GM21717 (cell line): Measurements from ENCODE around the gene FADD.

Source experiments
- ATAC-seq: cut with Tn5 transposase; IDR thresholded peaks from one replicate; pipeline ENCODE4 v1.9.1; 2021; ENCODE audit warnings: mild to moderate bottlenecking, moderate library complexity; ENCODE audit not compliant: unreplicated experiment

The FADD gene

DNA sequence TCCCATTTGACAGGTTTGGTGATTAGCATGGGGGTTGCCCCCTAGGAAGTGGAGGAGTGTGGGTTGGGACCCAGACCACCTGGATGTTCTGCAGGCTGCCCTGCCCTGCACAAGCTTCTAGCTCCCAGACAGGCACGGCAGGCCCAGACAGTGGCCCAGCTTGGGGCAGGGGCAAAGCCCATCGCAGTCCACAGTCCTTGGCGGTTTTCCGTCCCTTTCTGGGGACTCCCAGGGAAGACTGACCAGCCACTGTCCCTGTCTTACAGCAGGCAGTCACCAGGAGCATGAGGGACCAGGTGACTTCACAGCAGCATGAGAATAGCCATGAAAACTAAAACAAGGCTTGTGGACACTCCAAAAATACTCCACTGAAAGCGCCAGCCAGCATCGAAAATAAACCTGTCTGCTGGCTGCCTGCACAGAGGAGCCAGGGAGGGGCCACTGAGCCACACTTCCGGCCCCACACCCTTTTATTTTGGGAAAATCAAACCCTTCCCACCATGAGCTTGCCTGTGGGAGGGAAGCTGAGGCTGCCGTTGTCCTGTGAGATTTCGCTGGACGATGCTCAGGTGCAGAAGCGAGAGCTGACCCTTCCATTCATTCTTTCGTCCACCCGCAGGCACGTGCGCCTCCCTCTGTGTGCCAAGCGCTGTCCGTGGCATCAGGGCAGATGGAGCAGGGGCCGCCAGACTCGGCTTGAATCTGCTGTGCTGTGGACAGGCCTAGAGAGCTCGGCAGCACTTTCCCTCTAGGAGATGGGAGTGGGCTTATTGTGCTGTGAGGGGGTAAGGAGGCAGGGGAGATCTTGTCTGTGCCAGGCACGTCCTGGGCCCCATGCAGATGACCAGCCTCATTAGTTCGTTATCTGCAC lies 28.0 kb downstream of the FADD start:
- no peak for ATAC-seq

DNA sequence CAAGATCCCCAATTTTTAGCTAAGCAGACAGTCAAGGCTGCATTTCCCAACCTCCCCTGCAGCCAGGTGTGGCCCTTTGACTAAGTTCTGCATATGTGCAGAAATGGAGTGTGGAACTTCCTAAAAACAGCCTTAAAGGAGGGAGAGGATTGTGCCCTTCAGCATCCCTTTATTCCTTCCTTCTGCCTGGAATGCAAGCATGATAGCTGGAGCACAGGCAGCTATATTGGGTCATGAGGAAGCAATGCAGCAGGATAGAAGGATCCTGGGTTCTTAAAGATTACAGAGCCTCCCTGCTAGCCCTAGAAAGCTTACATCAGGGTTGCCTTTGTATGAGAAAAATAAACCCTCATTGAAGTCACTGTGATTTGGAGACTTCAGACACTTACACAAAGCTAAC lies 29.9 kb downstream of the FADD start:
- no peak for ATAC-seq

DNA sequence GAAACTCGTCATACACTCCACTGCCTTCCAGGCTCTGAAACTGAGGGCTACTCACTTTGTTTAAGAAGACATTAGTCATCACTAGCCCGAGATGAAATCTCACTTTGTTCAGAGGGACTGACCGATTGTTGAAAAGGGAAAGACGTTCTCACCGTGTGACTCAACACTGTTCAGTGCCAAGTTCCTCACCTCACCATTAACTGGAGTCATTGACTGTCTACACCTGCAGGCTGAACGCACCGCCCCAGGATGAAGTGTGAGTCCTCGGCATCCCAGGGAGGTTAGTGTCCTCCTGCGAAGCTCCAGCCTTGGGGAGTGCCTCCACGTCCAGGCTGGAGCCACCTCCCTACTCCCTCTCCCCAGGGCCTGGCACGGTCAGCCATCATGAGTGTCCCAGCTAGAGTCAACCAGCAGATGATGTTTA lies 30.4 kb downstream of the FADD start:
- no peak for ATAC-seq

DNA sequence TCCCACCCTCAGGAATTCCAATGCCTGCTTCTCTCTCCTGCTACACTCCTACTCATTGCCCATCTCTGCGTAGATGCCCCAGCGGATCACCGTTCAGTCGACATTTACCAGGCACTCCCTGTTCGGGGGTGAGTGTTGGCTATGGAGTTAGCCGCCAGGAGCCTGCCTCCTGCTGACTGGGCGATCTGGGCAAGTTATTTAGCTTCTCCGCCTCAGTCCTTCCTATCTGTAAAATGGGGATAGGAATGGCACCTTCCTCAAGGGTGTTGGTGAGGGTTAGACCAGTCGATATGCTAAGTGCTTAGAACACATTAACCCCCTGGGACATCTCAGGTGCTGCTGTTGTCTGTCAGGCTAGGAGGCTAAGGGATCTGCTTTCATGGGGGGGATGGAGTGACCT lies 30.9 kb downstream of the FADD start:
- ATAC-seq = no peak

DNA sequence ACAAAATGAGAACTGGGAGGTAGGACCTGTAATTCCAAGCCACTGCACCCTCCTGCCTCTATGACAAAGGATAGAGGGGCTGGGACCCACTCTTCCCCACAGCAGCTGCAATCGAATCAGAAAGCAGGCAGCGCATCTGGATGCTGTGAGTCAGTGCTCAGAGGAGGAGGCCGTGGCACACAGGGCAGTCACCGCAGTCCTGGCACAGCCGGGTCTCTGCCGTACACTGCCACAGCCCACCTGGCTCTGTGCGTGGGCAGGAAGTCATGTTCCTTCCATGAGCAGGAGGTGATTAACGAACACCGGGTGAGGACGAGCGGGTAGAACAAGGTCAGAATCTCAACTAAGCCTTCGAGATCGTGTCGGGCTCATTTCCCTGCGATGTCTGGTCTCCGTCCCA lies 37.2 kb downstream of the FADD start:
- no peak for ATAC-seq

DNA sequence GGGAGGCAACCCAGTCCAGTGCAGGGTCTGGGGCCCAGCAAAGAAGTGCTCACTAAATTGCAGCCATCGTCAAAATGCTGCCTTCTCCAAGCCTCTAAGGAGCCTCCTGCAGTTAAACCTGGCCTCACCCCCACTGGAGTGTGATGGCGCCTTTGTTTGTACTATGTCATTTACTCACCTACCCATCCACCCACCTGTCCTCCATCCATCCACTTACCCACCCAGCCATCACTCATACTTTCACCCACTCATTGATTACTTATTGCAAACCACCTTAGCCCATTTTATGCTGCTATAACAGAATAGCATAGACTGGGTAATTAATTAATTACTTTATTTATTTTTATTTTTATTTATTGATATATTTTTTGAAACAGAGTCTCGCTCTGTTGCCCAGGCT lies 38.6 kb downstream of the FADD start:
- no peak for ATAC-seq

DNA sequence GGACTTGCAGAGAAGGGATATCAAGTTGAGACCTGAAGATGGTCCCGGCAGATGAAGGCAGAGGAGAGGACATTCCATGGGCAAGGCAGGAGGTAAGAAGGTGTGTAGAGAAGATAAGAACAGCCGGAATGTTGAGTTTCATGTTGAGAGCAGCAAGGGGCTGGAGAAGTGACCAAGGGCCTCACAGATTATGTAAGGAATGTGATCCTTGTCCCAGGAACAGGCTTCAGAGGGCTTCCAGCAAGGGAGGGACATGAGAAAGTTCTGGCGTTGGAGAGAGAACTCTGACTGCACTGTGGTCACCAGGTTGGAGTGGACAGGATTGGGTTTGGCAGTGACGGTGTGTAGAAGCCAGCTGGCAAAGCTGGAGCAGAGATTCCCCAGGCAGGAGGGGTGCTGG lies 39.8 kb downstream of the FADD start:
- ATAC-seq = no peak

DNA sequence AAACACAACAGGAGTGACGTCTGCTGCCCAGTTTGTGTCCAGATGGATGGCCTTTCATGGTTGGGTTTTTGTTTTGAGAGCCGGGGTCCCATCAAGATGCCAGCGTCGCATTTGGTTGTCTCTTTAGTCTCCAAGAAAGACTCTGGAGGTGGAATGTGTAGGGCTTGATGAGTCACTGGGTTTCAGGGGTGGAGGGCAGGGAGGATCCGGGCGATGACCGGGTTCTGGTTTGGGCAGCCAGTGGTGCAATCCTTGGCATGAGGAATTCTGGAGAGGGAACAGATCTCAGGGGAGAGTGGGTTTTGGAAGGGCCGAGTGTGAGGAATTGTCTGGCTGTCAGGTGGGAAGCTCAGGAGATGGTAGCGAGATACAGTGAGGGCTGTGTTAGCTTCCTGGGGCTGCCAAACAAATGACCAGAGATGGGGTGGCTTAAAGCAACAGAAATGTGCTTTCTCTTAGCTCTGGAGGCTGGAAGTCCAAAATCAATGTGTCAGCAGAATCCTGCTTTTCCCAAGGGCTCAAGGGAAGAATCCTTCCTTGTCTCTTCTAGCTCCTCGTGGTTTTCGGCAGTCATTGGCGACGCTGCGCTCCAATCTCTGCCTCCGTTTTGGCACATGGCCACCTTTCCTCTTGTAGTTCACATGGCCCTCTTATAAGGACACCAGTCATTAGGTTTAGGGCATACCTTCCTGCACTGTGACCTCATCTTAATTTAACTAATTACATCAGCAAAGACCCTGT lies 41.0 kb downstream of the FADD start:
- ATAC-seq = no peak

DNA sequence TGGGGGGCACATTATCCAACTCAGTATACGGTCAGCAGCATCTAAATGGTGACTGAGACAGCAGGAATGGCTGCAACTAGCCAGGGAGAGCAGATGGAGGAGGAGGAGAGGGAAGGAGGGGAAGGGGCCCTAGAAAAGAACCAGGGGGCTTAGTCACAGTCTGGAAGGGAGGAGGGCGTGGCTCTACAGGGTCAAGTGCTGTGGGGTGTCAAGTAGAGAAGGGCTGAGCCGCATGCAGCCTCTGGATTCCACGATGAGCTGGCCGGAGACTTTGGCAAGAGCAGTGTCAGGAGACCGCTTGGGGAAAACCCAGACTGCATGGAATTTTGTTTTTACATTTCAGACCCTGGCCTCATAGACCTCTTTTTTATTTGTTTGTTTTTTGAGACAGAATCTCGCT lies 41.6 kb downstream of the FADD start:
- no peak for ATAC-seq

DNA sequence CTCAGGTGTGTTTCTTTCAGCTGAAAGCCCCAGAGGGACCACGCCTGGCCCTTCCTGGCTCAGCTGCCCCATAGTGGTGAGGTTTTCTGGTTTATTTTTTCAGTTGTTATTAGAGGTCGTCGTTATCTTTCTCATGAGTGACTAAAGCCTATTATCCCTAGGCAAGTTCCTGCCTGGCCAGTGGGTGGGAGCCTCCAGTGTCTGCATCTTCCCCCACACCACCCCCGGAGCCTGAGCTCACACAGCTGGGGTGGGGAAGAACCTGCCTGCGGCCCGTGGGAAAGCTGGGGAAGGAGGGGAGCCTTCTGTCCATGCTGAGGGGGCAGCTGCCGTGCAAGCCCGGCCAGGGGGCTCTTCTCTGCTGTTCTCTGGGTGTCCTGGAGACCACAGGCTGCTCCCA lies 43.1 kb downstream of the FADD start:
- no peak for ATAC-seq

DNA sequence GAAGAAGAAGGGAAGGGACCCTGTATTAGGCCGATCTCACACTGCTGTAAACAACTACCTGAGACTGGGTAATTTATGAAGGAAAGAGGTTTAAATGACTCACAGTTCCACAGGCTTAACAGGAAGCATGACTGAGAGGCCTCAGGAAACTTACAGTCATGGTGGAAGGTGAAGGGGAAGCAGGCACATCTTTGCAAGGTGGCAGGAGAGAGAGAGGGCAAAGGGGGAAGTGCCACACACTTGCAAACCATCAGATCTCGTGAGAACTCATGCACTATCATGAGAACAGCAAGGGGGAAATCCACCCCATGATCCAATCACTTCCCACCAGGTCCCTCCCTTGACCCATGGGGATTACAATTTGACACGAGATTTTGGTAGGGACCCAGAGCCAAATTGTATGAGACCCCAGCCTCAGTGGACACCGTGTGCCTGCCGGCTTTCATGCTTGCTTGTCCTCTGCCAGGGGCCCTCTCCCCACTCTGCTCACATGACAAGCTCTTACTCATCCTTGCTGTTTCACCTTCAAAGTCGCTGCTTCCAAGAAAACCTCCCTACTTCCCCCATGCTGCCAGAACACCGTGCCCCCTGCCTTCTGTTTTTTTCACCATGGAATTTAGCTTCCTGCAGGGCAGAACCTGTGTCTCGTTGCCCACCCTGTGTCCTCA lies 44.1 kb downstream of the FADD start:
- no peak for ATAC-seq

DNA sequence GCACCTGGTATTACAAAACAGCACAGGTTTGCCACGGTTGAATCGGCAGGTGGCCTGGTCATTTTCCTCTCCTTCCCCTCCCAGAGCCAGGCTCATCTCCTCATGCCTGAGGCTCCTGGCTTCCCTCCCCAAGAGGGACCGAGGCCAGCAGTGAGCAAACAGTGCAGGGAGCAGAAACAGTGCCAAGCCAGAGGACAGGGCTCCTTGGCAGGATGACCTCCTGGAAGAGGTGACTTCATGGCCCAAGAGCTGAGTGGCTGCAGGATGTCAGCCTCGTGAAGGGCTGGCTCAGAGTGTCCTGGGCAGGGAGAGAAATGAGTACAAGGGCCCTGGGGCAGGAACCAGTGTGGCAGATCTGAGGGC lies 44.6 kb downstream of the FADD start:
- ATAC-seq = no peak

DNA sequence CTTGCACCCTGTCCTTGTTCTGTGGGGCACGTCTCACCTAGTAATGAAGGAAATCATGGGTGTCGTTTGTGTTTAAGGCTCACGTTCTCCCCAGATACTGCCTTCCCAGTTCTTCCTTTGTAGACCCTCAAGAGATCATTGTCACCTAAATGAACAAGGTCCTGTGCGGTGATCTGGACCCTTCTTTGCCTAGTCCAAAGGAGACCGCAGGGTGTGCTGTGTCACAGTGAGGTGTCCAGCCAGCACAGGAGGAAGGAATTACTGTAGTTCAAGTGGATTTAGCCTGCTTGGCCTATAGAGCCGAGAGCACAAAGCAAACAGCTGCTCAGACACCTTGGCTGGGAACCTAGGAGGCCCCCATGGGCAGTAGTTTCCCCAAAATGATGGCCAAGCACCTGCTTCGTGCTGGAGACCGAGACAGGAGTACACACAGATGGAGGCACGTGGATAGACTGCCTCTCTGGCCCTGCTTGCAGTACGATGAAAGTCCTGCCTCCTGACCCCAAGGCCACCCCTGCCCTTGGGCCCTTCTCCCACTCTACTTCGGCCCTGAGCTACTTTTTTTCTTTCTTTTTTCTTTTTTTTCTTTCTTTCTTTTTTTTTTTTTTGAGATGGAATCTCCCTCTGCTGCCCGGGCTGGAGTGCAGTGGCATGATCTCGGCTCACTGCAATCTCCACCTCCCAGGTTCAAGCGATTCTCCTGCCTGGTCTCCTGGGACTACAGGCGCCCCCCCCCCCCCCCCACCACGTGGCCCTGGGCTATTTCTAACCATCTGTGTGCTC lies 48.0 kb downstream of the FADD start:
- no peak for ATAC-seq

DNA sequence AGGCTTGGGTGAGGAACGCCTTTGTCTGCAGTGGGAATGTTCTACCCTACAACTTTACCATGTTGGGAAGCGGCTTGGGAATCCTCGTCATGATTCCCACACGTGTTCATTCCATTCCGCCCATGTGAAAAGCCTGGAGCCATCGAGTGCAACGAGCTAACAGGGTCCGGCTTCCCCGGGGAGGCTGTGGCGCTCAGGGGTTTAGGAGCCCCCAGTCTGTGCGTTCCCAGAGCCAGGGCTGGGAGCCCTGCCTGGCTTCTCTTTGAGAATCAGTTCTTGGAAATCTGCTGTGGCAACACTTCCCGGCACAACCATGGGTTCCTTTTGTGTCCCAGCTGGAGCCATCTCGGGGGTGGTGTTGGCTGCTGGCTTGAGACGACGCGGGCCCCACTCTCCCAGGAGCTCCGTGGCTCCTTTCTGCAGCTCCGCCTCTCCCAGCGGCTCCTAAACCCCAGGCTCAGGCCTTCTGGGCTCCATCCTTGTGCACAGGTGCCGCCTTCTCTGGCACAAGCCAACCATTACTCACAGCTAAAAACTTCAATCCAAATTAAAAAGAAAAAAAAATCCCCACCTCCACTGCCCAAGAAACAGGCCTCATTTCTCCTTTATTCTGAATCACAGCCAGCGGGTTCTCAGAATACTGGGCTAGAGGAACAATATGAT lies 48.7 kb downstream of the FADD start:
- ATAC-seq = no peak

DNA sequence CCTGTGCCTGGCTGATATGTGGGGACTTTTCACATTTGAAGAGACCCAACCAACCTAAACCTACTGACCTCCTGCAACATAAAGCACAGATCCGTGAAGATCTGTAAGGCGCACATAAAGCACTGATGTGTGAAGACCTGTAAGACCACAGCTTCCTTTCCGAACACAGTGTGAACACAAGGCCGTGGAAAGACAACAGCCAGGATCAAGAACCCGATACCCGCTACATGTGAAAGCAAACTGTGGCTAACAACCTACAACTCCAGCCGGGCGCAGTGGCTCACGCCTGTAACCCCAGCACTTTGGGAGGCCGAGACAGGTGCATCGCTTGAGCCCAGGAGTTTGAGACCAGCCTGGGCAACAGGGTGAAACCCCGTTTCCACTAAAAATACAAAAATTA lies 49.7 kb downstream of the FADD start:
- no peak for ATAC-seq

DNA sequence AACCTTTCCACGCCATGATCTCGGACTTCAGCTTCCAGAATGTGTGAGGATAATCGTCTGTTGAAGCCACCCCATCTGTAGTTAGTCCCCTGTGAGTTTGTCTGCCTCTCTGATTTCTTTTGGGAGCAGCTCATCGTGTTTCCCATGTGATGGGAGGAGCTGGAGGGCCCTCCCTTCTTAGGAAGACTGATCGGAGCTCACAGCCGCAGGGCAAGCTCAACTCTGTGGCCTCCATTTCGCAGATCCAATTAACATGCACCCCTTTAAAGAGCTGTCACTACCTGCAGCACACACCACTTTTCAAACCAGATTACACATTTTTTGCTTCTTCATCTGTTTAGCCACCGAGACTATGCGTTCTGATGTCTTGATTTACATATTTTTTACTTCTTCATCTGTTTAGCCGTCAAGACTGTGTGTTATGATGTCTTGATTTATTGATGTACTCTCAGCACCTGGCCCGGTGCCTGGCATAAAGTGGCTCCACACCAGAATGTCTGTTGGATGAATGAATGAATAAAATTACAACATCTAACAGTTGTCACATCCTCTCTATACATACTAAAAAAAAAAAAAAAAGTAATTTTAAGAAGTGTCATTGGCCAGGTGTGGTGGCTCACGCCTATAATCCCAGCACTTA lies 52.5 kb downstream of the FADD start:
- ATAC-seq = no peak
